ENCODE results near the gene ARMH1. TPM values are rescaled to one million over a fixed set of nuclear protein-coding genes. Genes with fewer than 3 reads are reported as not detected.
"Not testable (repeated sequence)": the region's sequence is repeated elsewhere in the genome, so short reads cannot be mapped to it uniquely, and the experiment has no call there.

Gene ARMH1
- total RNA-seq, 1 experiment from 2014 or later: 2.8 TPM

DNA sequence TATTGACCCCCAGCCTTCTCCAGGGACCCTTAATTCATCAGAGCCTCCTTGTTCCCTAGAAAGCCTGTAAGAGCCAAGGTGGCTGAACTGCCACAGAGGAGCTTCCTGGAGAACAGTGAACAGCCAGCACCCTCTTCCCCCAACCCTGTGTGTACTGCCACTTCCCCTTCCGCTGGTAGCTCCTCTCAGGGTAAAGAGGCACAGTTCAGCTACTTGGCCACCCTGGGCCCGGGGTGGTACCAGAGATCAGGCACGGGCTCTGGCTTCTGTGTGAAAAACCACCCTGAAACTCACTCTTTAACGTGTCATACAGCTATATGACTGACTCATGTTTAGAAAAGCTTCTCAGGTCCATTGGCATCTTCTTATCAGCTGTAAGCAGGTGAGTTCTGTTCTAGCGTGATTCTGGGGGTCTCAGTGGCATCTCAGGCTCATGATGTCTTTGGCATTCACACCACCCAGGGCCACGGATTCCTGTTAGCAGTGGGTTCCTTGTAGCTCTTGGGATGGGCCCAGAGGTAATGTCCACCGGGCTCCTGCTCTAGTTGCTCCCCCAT, 22.4 kb downstream of the ARMH1 start:
- intact Hi-C loops (cut with micrococcal nuclease; ENCODE audit: unreplicated experiment): no loop called here
- BruUV-seq (replicated peaks): no TSS peak
- Histone ChIP-seq H3K27me3 (ENCODE audit: control insufficient read depth, insufficient read depth, low read length) (no peaks in the 10 kb centered on the region), H3K4me3 (ENCODE audit: low read depth in 2 of 2, low read length in 2 of 2) (no peak overlapping the region), H3K4me1 (ENCODE audit: control insufficient read depth, insufficient read depth, low read length) (no peaks in the 10 kb centered on the region), H3K27ac (ENCODE audit: low read length) (no peak overlapping the region), H3K36me3 (ENCODE audit: control insufficient read depth, insufficient read depth, low read length) (no peaks in the 10 kb centered on the region), H3K9me3 (ENCODE audit: control insufficient read depth, insufficient read depth, low read depth, low read length) (no peaks in the 10 kb centered on the region)
- ChIA-PET POLR2A (interaction anchor here (0.5 to 1.5 kb wide), 4 partner anchors 10 to 613 kb away, joined by 4 to 10 read pairs (median 4); no protein-coding TSS in a partner anchor), CTCF (no interaction called here)
- TF ChIP-seq, protein P1, sequence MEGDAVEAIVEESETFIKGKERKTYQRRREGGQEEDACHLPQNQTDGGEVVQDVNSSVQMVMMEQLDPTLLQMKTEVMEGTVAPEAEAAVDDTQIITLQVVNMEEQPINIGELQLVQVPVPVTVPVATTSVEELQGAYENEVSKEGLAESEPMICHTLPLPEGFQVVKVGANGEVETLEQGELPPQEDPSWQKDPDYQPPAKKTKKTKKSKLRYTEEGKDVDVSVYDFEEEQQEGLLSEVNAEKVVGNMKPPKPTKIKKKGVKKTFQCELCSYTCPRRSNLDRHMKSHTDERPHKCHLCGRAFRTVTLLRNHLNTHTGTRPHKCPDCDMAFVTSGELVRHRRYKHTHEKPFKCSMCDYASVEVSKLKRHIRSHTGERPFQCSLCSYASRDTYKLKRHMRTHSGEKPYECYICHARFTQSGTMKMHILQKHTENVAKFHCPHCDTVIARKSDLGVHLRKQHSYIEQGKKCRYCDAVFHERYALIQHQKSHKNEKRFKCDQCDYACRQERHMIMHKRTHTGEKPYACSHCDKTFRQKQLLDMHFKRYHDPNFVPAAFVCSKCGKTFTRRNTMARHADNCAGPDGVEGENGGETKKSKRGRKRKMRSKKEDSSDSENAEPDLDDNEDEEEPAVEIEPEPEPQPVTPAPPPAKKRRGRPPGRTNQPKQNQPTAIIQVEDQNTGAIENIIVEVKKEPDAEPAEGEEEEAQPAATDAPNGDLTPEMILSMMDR (IDR thresholded peaks at IDR 0.05): no peak
- TF ChIP-seq POLR2AphosphoS5 (IDR thresholded peaks at IDR 0.05; ENCODE audit: low read depth, low read length): no peak
- no peak for TF ChIP-seq SIN3A (IDR thresholded peaks at IDR 0.05; ENCODE audit: borderline replicate concordance, insufficient read depth, low read depth, low read length)
- TF ChIP-seq, protein P2, sequence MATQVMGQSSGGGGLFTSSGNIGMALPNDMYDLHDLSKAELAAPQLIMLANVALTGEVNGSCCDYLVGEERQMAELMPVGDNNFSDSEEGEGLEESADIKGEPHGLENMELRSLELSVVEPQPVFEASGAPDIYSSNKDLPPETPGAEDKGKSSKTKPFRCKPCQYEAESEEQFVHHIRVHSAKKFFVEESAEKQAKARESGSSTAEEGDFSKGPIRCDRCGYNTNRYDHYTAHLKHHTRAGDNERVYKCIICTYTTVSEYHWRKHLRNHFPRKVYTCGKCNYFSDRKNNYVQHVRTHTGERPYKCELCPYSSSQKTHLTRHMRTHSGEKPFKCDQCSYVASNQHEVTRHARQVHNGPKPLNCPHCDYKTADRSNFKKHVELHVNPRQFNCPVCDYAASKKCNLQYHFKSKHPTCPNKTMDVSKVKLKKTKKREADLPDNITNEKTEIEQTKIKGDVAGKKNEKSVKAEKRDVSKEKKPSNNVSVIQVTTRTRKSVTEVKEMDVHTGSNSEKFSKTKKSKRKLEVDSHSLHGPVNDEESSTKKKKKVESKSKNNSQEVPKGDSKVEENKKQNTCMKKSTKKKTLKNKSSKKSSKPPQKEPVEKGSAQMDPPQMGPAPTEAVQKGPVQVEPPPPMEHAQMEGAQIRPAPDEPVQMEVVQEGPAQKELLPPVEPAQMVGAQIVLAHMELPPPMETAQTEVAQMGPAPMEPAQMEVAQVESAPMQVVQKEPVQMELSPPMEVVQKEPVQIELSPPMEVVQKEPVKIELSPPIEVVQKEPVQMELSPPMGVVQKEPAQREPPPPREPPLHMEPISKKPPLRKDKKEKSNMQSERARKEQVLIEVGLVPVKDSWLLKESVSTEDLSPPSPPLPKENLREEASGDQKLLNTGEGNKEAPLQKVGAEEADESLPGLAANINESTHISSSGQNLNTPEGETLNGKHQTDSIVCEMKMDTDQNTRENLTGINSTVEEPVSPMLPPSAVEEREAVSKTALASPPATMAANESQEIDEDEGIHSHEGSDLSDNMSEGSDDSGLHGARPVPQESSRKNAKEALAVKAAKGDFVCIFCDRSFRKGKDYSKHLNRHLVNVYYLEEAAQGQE (IDR thresholded peaks at IDR 0.05; ENCODE audit: insufficient read depth in 1 of 2, low read depth in 2 of 2, low read length in 1 of 2): no peak
- TF ChIP-seq TCF7L2 (IDR thresholded peaks at IDR 0.05; ENCODE audit: low read depth, low read length): no peak
- in situ Hi-C loops (cut with HindIII; ENCODE audit: low pct_unique_long_range_greater_than_20kb, low sequenced_read_pairs): no loop called here
- no peak for ATAC-seq
- no peak for DNase-seq (ENCODE audit: low read depth, low spot score)

DNA sequence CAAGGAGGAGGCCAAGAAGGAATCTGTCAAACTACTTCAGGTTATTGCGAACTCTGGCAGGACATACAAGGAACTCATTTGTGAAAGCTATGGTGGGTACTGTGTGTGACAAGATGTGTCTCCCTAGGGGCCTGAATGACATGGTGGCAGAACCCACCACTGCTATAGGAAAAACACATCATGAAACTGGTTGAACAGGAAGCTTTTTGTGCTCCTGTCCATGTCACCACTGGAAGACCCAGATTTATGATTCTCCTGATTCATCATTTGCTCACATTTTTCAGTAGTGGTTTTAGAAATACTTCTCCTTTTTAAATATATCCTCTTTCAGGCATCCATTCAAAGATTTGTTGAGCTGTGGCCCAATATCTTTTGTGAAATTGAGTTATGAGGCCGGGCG, 23.6 kb downstream of the ARMH1 start:
- Histone ChIP-seq H3K9me3 (ENCODE audit: control insufficient read depth, insufficient read depth, low read depth, low read length) (no peaks in the 10 kb centered on the region), H3K27me3 (ENCODE audit: control insufficient read depth, insufficient read depth, low read length) (no peaks in the 10 kb centered on the region), H3K36me3 (ENCODE audit: control insufficient read depth, insufficient read depth, low read length) (no peaks in the 10 kb centered on the region), H3K27ac (ENCODE audit: low read length) (no peak overlapping the region), H3K4me3 (ENCODE audit: low read depth in 2 of 2, low read length in 2 of 2) (no peak overlapping the region), H3K4me1 (ENCODE audit: control insufficient read depth, insufficient read depth, low read length) (no peaks in the 10 kb centered on the region)
- TF ChIP-seq, protein P1 (IDR thresholded peaks at IDR 0.05): no peak
- TF ChIP-seq, protein P2 (IDR thresholded peaks at IDR 0.05; ENCODE audit: insufficient read depth in 1 of 2, low read depth in 2 of 2, low read length in 1 of 2): no peak
- DNase-seq (ENCODE audit: low read depth, low spot score): no peak
- in situ Hi-C loops (cut with HindIII; ENCODE audit: low pct_unique_long_range_greater_than_20kb, low sequenced_read_pairs) (no loop called here), intact Hi-C loops (cut with micrococcal nuclease; ENCODE audit: unreplicated experiment) (no loop called here)
- no TSS peak for BruUV-seq (replicated peaks)
- no peak for ATAC-seq
- ChIA-PET CTCF (no interaction called here), POLR2A (interaction anchor here (0.6 to 1.5 kb wide), 2 partner anchors 22 to 23 kb away, joined by 3 to 4 read pairs; no protein-coding TSS in a partner anchor)

DNA sequence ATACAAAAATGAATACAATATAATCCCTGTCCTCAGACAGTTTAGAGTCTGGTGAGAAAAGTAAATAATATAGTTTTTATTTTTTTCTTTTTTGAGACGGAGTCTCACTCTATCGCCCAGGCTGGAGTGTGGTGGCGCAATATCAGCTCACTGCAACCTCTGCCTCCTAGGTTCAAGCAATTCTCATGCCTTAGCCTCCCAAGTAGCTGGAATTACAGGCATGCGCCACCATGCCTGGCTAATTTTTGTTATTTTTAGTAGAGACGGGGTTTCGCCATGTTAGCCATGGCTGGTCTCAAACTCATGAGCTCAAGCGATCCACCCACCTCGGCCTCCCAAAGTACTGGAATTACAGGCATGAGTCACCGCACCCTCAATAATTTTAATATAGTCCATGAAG, 24.9 kb downstream of the ARMH1 start:
- intact Hi-C loops (cut with micrococcal nuclease; ENCODE audit: unreplicated experiment); DNase-seq (ENCODE audit: low read depth, low spot score); H3K4me1 ChIP-seq (ENCODE audit: control insufficient read depth, insufficient read depth, low read length); ATAC-seq; H3K36me3 ChIP-seq (ENCODE audit: control insufficient read depth, insufficient read depth, low read length); H3K27me3 ChIP-seq (ENCODE audit: control insufficient read depth, insufficient read depth, low read length); in situ Hi-C loops (cut with HindIII; ENCODE audit: low pct_unique_long_range_greater_than_20kb, low sequenced_read_pairs); H3K27ac ChIP-seq (ENCODE audit: low read length); H3K4me3 ChIP-seq (ENCODE audit: low read depth in 2 of 2, low read length in 2 of 2); H3K9me3 ChIP-seq (ENCODE audit: control insufficient read depth, insufficient read depth, low read depth, low read length); BruUV-seq (replicated peaks); POLR2A ChIA-PET: not testable (repeated sequence)
- CTCF ChIA-PET: interaction anchor here (0.7 kb wide), 1 partner anchor 15 kb away, joined by 4 read pairs; no protein-coding TSS in a partner anchor
